Activated naive CD4-positive, alpha-beta T cell treated with anti-CD3 and anti-CD28 coated beads, Interleukin-2, amount 50 U/mL, for 72 hours (primary cell): ENCODE results near the gene BCL11A. TPM values are rescaled to one million over a fixed set of nuclear protein-coding genes. Genes with fewer than 3 reads are reported as not detected.

Source experiments
- ATAC-seq, 2 donors: fragments of 150-1000 bp; cut with Tn5 transposase; 2 replicates each; pipeline ENCODE4 v1.10.0; 2021; ENCODE audit warnings: mild to moderate bottlenecking in 2 of 2, moderate library complexity in 2 of 2
- DNase-seq, 2 donors: peaks; one replicate each; pipeline ENCODE4 v3.0.0; 2021 to 2022; ENCODE audit warnings: low spot score in 2 of 2
- H3K27ac Mint-ChIP-seq, 2 donors: one replicate each; pipeline ENCODE4 v1.8.0; 2022; ENCODE audit warnings: mild to moderate bottlenecking in 2 of 2, mixed read lengths in 2 of 2
- H3K36me3 Mint-ChIP-seq, 2 donors: one replicate each; pipeline ENCODE4 v1.8.0; 2022; ENCODE audit warnings: mixed read lengths in 2 of 2
- H3K9me3 Mint-ChIP-seq, 2 donors: one replicate each; pipeline ENCODE4 v1.8.0; 2022; ENCODE audit warnings: mixed read lengths in 2 of 2
- total RNA-seq, 2 donors: library from RNA; stranded (reverse); gene quantifications; one replicate each; pipeline ENCODE4 v1.2.3, GENCODE V29; 2022

Gene BCL11A
- total RNA-seq: under 1 TPM; 0.05 to 0.25 TPM

DNA sequence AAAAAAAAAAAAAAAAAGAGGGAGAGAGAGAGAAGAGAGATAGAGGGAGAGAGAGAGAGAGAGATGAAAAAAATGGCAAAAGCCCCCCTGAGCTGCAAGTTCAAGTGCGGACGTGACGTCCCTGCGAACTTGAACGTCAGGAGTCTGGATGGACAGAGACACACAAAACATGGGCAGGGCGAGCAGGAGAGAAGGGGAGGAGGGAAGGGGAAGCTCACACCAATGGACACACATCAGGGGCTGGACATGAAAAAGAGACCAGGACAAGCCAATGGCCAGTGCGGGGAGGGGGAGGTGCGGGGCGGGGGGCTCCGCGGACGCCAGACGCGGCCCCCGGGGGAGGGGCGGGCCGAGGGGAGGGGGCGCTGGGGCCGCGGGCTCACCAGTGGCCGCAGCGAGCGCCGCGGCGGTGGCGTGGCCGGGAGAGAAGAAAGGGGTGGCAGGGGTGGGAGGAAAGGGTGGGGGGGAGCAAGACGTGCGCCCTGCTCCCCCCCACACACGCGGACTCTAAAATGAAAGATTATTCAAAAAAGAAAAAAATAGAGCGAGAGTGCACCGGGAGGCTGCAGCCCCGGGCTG lies at the start of gene BCL11A:
BCL11A (minus strand) TSS at position 160 of the 579 bp plus-strand sequence. CDS start 384 bp downstream, outside the sequence.
- H3K9me3 Mint-ChIP-seq: no peaks in the 10 kb centered on the region
- H3K36me3 Mint-ChIP-seq: peaks cover 0 to 4% of the 10 kb centered on the region in 2 donors
- ATAC-seq (no peak), DNase-seq (no peak)
- no peak within 1 kb of the TSS for H3K27ac Mint-ChIP-seq

GRCh38 chr2:60602828-60603532 lies 49.5 kb upstream of the BCL11A start:
- Mint-ChIP-seq H3K9me3 (peaks cover 0 to 4% of the 10 kb centered on the region in 2 donors), H3K36me3 (no peaks in the 10 kb centered on the region), H3K27ac (no peak overlapping the region)
- no peak for DNase-seq
- ATAC-seq: no peak

GRCh38 chr2:60602388-60602787 lies 48.9 kb upstream of the BCL11A start:
- DNase-seq (no peak), ATAC-seq (no peak)
- H3K9me3 Mint-ChIP-seq: peaks cover 0 to 4% of the 10 kb centered on the region in 2 donors
- no peak overlapping the region for H3K27ac Mint-ChIP-seq
- no peaks in the 10 kb centered on the region for H3K36me3 Mint-ChIP-seq

- DNase-seq (no peak), ATAC-seq (no peak)
- H3K9me3 Mint-ChIP-seq: peaks cover 0 to 4% of the 10 kb centered on the region in 2 donors
- H3K27ac Mint-ChIP-seq: no peak overlapping the region
- no peaks in the 10 kb centered on the region for H3K36me3 Mint-ChIP-seq
These were observed 44.8 kb upstream of the BCL11A start for GRCh38 chr2:60598271-60598670.

DNA sequence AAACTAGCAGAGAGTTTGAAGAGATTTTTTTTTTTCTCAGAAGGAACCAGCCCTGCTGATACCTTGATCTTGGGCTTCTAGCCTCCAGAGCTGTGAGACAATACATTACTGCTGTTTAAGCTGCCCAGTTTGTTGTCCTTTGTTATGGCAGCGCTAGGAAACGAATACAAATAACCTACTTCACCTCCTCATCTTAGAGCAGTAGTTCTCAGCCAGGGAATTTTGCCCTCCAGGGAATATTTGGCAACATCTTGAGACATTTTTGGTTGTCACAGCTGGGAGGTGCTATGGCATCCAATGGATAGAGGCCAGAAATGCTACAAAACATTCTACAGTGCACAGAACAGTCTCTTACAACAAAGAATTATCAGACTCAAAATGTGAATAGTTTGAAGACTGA lies 43.9 kb upstream of the BCL11A start:
- Mint-ChIP-seq H3K36me3 (no peaks in the 10 kb centered on the region), H3K9me3 (peaks cover 0 to 4% of the 10 kb centered on the region in 2 donors), H3K27ac (no peak overlapping the region)
- DNase-seq (no peak), ATAC-seq (no peak)

GRCh38 chr2:60596411-60596810 lies 43.0 kb upstream of the BCL11A start:
- no peak for ATAC-seq
- H3K27ac Mint-ChIP-seq: no peak overlapping the region
- H3K36me3 Mint-ChIP-seq: peaks cover 0 to 5% of the 10 kb centered on the region in 2 donors
- peaks cover 3 to 4% of the 10 kb centered on the region in 2 donors for H3K9me3 Mint-ChIP-seq
- no peak for DNase-seq

- Mint-ChIP-seq H3K27ac (no peak overlapping the region), H3K36me3 (peaks cover 0 to 5% of the 10 kb centered on the region in 2 donors), H3K9me3 (peaks cover 3 to 4% of the 10 kb centered on the region in 2 donors)
- no peak for ATAC-seq
- DNase-seq: no peak
These were observed 42.5 kb upstream of the BCL11A start for GRCh38 chr2:60595953-60596352.

DNA sequence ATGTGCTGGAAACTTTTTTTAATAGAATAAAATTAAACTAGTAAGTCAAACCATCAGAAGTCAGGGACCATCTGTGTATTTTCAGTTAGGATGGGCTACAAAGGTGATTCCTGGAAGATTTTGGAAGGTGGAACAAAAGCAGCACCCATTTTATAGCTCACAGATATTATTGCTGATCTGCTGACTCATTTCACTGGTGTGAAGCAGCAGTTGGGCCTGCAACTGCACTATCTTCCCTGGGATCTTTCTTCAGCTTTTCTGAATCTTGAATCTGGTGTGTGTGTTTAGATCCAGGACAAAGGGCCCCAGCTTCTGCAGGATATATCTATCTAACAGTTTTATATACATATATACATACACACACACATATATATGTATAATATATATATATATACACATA lies 35.6 kb upstream of the BCL11A start:
- no peak for ATAC-seq

GRCh38 chr2:60586081-60586480 lies 32.6 kb upstream of the BCL11A start:
- DNase-seq: no peak
- no peak overlapping the region for H3K27ac Mint-ChIP-seq
- H3K9me3 Mint-ChIP-seq: no peaks in the 10 kb centered on the region
- ATAC-seq: no peak
- no peaks in the 10 kb centered on the region for H3K36me3 Mint-ChIP-seq

More for the DNA sequence above, 35.6 kb upstream of the BCL11A start:
- Mint-ChIP-seq H3K9me3 (peaks cover 0 to 3% of the 10 kb centered on the region in 2 donors), H3K27ac (no peak overlapping the region), H3K36me3 (peaks cover 0 to 5% of the 10 kb centered on the region in 2 donors)
- no peak for DNase-seq

DNA sequence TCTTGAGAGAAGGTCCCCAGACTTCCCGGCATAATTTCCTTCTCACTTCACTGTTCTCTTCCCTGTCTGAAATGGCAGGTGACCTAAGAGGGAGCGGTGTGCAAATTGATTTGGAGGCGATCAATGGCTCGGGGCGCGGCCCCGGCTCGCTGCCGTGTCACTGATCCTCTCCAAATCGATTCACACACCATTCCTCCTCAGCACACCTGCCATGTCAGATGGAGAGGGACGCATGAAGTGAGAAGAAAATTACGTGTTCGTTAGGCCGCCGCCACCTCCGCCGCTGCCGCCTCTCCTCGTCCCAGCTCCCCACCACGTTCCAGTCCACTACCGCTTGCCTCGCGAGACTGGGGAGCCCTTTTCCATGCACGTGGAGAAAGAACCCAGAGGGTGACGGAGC lies 31.8 kb upstream of the BCL11A start:
- H3K27ac Mint-ChIP-seq: no peak overlapping the region
- H3K36me3 Mint-ChIP-seq: no peaks in the 10 kb centered on the region
- DNase-seq (no peak), ATAC-seq (no peak)
- no peaks in the 10 kb centered on the region for H3K9me3 Mint-ChIP-seq

GRCh38 chr2:60583604-60584003 lies 30.1 kb upstream of the BCL11A start:
- Mint-ChIP-seq H3K36me3 (no peaks in the 10 kb centered on the region), H3K9me3 (no peaks in the 10 kb centered on the region), H3K27ac (no peak overlapping the region)
- DNase-seq (no peak), ATAC-seq (no peak)

- H3K27ac Mint-ChIP-seq: no peak overlapping the region
- ATAC-seq (peak; percentile 87 to 93), DNase-seq (peak; percentile 74 to 82)
- H3K9me3 Mint-ChIP-seq: no peaks in the 10 kb centered on the region
- no peaks in the 10 kb centered on the region for H3K36me3 Mint-ChIP-seq
These were observed 28.2 kb upstream of the BCL11A start for GRCh38 chr2:60581433-60582282.

- Mint-ChIP-seq H3K36me3 (no peaks in the 10 kb centered on the region), H3K27ac (no peak overlapping the region), H3K9me3 (no peaks in the 10 kb centered on the region)
- ATAC-seq (no peak), DNase-seq (no peak)
These were observed 24.3 kb upstream of the BCL11A start for GRCh38 chr2:60577682-60578283.

- Mint-ChIP-seq H3K9me3 (no peaks in the 10 kb centered on the region), H3K27ac (no peak overlapping the region)
- DNase-seq: no peak
These were observed 19.8 kb upstream of the BCL11A start for GRCh38 chr2:60573251-60573650.

DNA sequence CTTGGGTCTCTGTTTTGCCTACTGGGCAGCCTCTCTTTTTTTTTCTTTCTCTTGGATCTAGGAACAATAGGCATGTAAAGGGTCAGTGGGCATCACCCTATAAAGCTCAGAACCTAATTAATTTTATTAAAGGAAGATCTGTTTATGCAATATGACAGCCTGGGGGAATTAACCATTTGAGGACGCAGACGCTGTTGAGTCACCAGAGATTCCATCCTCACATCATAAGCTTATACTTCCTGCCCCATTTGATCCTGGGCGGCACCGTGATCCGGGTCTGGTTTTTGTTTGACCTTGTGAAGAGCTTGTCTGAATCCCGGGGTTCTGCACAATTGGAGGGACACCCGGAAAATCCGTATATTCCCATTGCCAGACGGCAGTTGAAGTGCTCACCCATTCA lies 16.8 kb upstream of the BCL11A start:
- DNase-seq: no peak
- ATAC-seq: no peak
- Mint-ChIP-seq H3K9me3 (no peaks in the 10 kb centered on the region), H3K27ac (no peak overlapping the region), H3K36me3 (no peaks in the 10 kb centered on the region)

More at GRCh38 chr2:60573251-60573650, 19.8 kb upstream of the BCL11A start:
- ATAC-seq: no peak
- no peaks in the 10 kb centered on the region for H3K36me3 Mint-ChIP-seq

- Mint-ChIP-seq H3K36me3 (no peaks in the 10 kb centered on the region), H3K9me3 (no peaks in the 10 kb centered on the region), H3K27ac (no peak overlapping the region)
- ATAC-seq (peak in 1 of 2 donors; percentile 43), DNase-seq (no peak)
These were observed 16.2 kb upstream of the BCL11A start for GRCh38 chr2:60569680-60570111.
